Tibial nerve (tissue), 3 donors: ENCODE measurements around the gene NOL4L.

Experiments
- POLR2A ChIP-seq, 2 donors: fragments of 450-650 bp; IDR thresholded peaks; one replicate each; pipeline ENCODE4 v1.6.1; 2017; ENCODE audit warnings: antibody characterized with exemption in 2 of 2, mild to moderate bottlenecking in 2 of 2, moderate library complexity in 2 of 2
- TF ChIP-seq, protein P1 (sequence below), 5 experiments: fragments of 200-600 bp in 3 of 5; fragments of 450-650 bp in 2 of 5; sonication (generic) in 3 of 5; IDR thresholded peaks; one replicate each; pipeline ENCODE4 v1.5.1; 2016 to 2019; ENCODE audit warnings: antibody characterized with exemption in 5 of 5, mild to moderate bottlenecking in 3 of 5, moderate library complexity in 2 of 5

DNA sequence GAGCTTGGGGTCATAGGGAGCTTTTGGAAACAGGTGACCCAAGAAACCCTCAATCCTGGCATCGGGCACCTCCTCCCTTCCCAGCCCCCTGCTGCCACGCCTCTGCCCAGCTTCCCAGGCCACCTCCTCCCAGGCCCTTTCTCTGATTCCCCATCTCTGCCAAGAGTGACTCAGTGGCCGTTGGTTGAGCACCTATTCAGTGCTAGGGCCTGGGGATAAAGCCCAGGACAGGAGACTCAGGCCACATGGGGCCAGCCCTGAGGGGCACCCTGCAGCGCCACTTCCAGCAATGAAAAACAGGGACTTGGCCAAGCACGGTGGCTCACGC lies 116.9 kb downstream of the NOL4L start:
- no peak for TF ChIP-seq POLR2A (IDR thresholded peaks at IDR 0.05)
- TF ChIP-seq, protein P1, sequence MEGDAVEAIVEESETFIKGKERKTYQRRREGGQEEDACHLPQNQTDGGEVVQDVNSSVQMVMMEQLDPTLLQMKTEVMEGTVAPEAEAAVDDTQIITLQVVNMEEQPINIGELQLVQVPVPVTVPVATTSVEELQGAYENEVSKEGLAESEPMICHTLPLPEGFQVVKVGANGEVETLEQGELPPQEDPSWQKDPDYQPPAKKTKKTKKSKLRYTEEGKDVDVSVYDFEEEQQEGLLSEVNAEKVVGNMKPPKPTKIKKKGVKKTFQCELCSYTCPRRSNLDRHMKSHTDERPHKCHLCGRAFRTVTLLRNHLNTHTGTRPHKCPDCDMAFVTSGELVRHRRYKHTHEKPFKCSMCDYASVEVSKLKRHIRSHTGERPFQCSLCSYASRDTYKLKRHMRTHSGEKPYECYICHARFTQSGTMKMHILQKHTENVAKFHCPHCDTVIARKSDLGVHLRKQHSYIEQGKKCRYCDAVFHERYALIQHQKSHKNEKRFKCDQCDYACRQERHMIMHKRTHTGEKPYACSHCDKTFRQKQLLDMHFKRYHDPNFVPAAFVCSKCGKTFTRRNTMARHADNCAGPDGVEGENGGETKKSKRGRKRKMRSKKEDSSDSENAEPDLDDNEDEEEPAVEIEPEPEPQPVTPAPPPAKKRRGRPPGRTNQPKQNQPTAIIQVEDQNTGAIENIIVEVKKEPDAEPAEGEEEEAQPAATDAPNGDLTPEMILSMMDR (IDR thresholded peaks at IDR 0.05): no peak
